HG03469 (cell line): ENCODE data around the gene MKRN2OS.

Experiments used
- ATAC-seq: cut with Tn5 transposase; IDR thresholded peaks from one replicate; pipeline ENCODE4 v1.9.1; 2021; ENCODE audit warnings: mild to moderate bottlenecking, moderate library complexity, moderate number of reproducible peaks; ENCODE audit not compliant: unreplicated experiment

The MKRN2OS gene, protein sequence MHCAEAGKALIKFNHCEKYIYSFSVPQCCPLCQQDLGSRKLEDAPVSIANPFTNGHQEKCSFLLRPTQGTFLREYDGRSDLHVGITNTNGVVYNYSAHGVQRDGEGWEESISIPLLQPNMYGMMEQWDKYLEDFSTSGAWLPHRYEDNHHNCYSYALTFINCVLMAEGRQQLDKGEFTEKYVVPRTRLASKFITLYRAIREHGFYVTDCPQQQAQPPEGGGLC

GRCh38 chr3:12545473-12545791 is at the start of gene MKRN2OS:
Gene MKRN2OS, minus strand, starts transcription at chr3:12545499. Its CDS starts 35 bp downstream, at chr3:12545464.
- ATAC-seq = no peak

DNA sequence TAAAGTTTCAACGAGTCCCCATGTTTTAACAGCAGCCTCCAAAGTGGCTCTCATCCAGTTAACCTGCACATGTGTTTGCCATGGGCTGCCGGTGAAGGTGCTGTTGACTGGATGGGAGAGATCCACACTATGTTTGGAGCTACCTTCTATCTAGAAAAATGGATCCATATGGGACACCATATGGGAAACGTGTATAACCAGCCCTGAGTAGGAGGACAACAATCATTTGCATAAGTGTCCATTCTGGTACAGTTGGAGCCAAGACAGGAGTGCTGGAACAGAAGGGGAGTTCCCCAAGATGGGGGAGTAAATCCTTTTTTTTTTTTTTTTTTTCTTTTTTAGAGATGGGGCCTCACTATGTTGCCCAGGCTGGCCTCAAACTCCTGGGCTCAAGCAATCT is 48.2 kb upstream of the MKRN2OS start:
- no peak for ATAC-seq

- no peak for ATAC-seq
Measured at GRCh38 chr3:12591997-12592715, 46.9 kb upstream of the MKRN2OS start.

GRCh38 chr3:12591456-12591855 is 46.2 kb upstream of the MKRN2OS start:
- no peak for ATAC-seq

DNA sequence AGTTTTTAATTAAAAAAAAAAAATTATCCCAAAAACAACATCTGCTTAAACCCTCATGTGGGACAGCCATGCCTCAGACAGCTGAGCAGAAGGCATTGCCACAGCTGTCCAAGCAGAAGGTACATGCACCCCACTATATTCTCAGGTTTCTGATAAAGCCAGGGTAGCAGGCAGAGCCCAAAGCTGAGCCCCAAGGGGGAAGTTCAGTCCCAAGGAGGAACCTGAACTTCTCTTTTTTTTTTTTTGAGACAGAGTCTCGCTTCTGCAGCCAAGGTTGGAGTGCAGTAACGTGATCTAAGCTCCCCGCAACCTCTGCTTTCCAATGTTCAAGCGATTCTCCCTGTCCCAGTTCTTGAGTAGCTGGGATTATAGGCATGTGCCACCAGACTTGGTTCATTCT is 44.8 kb upstream of the MKRN2OS start:
- ATAC-seq = no peak

DNA sequence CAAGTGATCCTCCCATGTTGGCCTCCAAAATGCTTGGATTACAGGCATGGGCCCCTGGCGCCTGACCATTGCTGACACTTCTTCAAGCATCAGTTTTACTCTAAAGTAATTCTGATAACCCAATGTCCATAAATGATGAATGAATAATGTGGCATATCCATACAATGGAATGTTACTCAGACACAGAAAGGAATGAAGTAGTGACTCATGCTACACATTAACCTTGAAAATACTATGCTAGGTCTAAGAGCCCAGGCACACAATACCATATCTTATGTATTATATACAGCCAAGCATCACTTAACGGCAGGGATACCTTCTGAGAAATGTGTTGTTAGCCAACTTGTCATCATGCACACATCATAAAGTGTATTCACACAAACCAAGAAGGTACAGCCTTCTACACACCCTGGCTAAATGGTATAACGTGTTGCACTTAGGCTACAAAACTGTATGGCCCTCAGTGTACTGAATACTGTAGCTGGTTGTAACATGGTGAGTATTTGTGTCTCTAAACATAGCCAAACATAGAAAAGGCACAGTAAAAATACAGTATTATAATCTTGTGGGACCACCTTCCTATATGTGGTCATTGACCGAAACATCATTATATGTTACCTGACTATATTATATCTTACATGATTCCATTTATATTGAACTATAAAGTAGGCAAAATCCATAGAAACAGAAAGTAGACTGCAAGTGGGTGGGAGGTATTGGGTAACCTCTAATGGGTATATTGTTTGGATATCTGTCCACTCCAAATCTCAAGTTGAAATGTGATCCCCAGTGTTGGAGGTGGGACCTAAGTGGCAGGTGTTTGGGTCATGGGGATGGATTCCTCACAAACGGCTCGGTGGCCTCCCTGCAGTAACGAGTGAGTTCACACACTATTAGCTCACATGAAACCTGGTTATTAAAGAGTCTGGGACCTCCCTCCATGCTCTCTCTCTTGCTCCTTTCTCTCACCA is 43.0 kb upstream of the MKRN2OS start:
- no peak for ATAC-seq

- no peak for ATAC-seq
Measured at GRCh38 chr3:12586403-12586802, 41.1 kb upstream of the MKRN2OS start.

DNA sequence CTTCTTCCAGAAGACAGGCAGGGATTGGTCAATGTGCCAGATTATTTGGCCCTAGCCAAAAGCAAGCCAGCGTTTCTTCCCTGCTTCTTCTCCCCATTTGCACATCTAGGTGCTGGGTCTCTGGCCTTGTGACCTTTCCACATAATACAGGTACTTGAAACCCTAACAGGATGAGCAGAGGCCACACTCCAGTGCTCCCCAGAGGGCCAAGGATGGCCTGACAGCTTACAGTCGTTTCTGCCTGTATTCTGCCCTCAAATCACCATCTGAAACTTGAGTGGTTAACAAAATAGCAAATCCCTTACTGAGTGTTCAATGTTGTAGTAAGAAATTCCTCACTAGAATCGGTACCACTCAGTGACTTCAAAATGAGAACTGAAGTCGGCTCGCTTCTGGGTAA is 40.7 kb upstream of the MKRN2OS start:
- no peak for ATAC-seq

- no peak for ATAC-seq
Measured at GRCh38 chr3:12585181-12585580, 39.9 kb upstream of the MKRN2OS start.

GRCh38 chr3:12584083-12584482 is 38.8 kb upstream of the MKRN2OS start:
- ATAC-seq = no peak

DNA sequence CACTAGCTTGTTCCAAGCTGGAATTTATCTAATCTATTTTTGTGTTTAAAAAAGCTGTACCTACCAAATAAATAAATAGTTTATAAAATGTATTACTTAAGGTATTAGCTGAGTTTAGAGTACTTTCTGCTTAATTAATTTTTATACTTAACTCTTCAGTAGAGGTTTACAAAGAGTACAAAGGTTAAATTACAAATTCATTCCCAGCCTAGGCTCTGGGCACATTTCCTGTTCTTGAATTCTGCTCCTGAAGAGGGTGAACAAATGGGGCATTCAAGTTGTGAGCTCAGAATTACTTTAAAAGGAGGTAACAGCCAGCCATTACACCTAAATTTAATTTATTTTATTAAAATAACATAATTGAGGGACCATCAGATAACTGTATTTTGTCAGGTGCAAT is 38.0 kb upstream of the MKRN2OS start:
- no peak for ATAC-seq

GRCh38 chr3:12582730-12583129 is 37.4 kb upstream of the MKRN2OS start:
- no peak for ATAC-seq

- no peak for ATAC-seq
Measured at GRCh38 chr3:12579905-12580304, 34.6 kb upstream of the MKRN2OS start.

- no peak for ATAC-seq
Measured at GRCh38 chr3:12579456-12579855, 34.2 kb upstream of the MKRN2OS start.

GRCh38 chr3:12578742-12579141 is 33.4 kb upstream of the MKRN2OS start:
- no peak for ATAC-seq

GRCh38 chr3:12577379-12577778 is 32.1 kb upstream of the MKRN2OS start:
- no peak for ATAC-seq

DNA sequence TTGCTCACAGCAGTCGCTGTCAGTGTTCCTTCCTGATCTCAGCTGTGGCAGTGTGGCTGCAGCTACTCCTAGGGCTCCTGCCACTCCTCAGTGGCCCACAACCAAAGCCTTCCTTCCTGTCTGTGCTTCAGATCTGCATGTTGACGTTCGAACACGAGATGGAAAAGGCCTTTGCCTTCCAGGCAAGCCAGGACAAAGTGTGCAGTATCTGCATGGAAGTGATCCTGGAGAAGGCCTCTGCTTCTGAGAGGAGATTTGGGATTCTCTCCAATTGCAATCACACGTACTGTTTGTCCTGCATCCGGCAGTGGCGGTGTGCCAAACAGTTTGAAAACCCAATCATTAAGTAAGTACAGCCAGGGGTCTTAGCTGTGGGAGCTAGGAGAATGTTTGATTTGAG is 29.4 kb upstream of the MKRN2OS start:
- no peak for ATAC-seq

DNA sequence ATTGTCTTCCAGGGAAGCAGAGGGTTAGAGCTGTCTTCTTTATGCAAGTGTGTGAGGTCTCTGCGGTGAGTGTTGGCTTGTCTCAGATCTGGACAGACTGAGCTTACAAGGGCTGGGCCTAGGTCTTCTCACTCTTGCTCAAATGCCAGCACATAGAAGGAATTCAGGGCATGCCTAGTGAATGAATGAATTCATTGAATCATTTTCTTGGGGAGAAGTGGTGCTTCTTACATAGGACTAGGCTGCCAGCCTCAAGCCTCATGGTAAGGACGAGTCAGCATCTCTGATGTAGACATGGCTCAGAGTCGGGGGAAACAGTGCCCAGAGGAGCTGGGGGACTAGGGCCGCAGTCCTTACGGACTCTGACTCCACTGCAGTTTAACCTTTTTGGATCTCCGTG is 28.8 kb upstream of the MKRN2OS start:
- no peak for ATAC-seq

DNA sequence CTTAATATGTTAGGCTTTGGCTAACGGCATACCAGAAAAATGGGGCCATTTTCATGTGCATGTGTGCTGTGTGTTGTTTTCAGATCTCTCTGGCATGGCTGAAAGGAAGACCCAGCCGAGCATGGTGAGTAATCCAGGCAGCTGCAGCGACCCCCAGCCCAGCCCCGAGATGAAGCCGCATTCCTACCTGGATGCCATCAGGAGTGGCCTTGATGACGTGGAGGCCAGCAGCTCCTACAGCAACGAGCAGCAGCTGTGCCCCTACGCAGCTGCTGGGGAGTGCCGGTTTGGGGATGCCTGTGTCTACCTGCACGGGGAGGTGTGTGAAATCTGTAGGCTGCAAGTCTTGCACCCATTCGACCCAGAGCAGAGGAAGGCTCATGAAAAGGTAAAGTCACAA is 26.7 kb upstream of the MKRN2OS start:
- ATAC-seq = no peak

- ATAC-seq = no peak
Measured at GRCh38 chr3:12569836-12570235, 24.5 kb upstream of the MKRN2OS start.

DNA sequence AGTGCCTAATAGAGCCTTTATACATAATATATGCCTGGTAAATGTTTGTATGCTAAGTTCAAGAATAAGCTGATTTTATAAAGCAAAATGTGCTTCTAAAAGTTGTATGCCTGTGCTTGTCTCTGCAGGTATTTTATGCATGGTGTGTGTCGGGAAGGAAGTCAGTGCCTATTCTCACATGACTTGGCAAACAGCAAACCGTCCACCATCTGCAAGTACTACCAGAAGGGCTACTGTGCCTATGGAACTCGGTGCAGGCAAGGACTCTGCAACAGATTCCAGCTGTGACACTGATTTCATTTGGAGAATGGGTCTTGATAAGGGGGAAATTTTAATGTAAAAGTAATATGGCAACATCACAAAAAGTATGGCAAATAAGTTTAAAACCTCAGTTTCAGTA is 23.4 kb upstream of the MKRN2OS start:
- no peak for ATAC-seq

DNA sequence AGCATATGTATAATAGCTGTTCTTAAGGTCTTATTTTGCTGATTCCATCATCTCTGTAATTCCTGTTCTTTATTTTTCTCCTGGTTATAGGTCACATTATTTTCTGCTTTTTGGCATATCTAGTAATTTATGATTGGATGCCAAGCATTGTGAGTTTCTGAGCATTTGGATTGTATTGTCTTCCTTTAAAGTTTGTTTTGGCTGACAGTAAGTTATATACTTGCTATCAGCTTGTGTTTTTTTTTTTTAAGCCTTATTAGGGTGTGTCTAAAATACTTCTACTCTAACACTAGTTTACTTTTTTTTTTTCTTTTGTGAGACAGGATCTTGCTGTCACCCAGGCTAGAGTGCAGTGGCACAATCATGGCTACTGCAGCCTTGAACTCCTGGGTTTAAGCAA is 21.7 kb upstream of the MKRN2OS start:
- ATAC-seq = no peak
